Umbilical cord (tissue), 1 donor: Measurements from ENCODE around the gene GRP. TPM values are rescaled to one million over a fixed set of nuclear protein-coding genes. Genes with fewer than 3 reads are reported as not detected.

Source experiments
- total RNA-seq: library from RNA; depleted of rRNA; stranded (reverse); fragments of >200 nt; gene quantifications from one replicate; pipeline ENCODE4 v1.2.3, GENCODE V29; 2014; ENCODE audit warnings: low replicate concordance; ENCODE audit not compliant: insufficient read depth

GRP gene
- total RNA-seq, 1 donor from 2014 or later: not detected

Other genes with a start within 250 kb of the GRP start
- gene SEC11C, start 80.3 kb upstream of the GRP start, total RNA-seq: 10.8 TPM
- 3.4 TPM for gene RAX, start 53.3 kb downstream of the GRP start, total RNA-seq
- 2.4 TPM for gene CPLX4, start 98.5 kb downstream of the GRP start, total RNA-seq
- 170 TPM for gene LMAN1, start 139.1 kb downstream of the GRP start, total RNA-seq